A549 (cell line): ENCODE results near the gene PHLPP2. TPM values are rescaled to one million over a fixed set of nuclear protein-coding genes. Genes with fewer than 3 reads are reported as not detected.
A peak's percentile ranks its signal among the peaks of the same experiment; 100 is the strongest.

Experiments
- ATAC-seq, 2 experiments: fragments of 200-7000 bp in 1 of 2; fragments of >200 bp in 1 of 2; cut with Nextera tagmentation in 1 of 2; cut with Tn5 transposase in 1 of 2; 3 replicates each; pipeline versions ENCODE4 v1.8.0 to v1.9.1; 2018 to 2020; ENCODE audit warnings: mild to moderate bottlenecking in 1 of 2, moderate library complexity in 1 of 2
- CTCF ChIA-PET: fragments of 300-600 bp; sonication (Branson Sonifier 250); formaldehyde crosslinking; extraction: SDS; loops from one replicate; lab custom pipeline; 2021; ENCODE audit warnings: antibody characterized with exemption, inconsistent platforms; lab: Yijun Ruan, JAX
- POLR2A ChIA-PET: fragments of 350-600 bp; formaldehyde crosslinking; extraction: SDS; loops from one replicate; lab custom pipeline; 2021; ENCODE audit warnings: antibody characterized with exemption, inconsistent platforms; lab: Yijun Ruan, JAX
- DNase-seq, 2 experiments: peaks; one replicate each; pipeline versions ENCODE4 v3.0.0 to v3.0.0-alpha.2; 2011 to 2016; ENCODE audit warnings: low read depth in 1 of 2, low spot score in 1 of 2
- FAIRE-seq: peaks from 2 replicates; lab custom pipeline; 2011; peaks lifted over from hg19 to GRCh38; lab: Jason Lieb, UNC
- H3K27ac ChIP-seq, 2 experiments: fragments of >200 bp; sonication (Bioruptor Twin); formaldehyde crosslinking; 3 replicates each; pipeline ENCODE4 v1.5.1; 2016 to 2017
- H3K4me1 ChIP-seq: fragments of >200 bp; sonication (Bioruptor Twin); formaldehyde crosslinking; 3 replicates; pipeline ENCODE4 v1.6.1; 2016
- H3K4me2 ChIP-seq: fragments of >200 bp; sonication (Bioruptor Twin); formaldehyde crosslinking; 3 replicates; pipeline ENCODE4 v1.6.1; 2016
- H3K4me3 ChIP-seq: fragments of >200 bp; sonication (Bioruptor Twin); formaldehyde crosslinking; 3 replicates; pipeline ENCODE4 v1.5.1; 2016
- H3K9me3 ChIP-seq: fragments of >200 bp; sonication (Bioruptor Twin); formaldehyde crosslinking; 3 replicates; pipeline ENCODE4 v1.6.1; 2016
- BCL3 ChIP-seq: fragments of >200 bp; sonication (Bioruptor Twin); formaldehyde crosslinking; IDR thresholded peaks from 3 replicates; pipeline ENCODE4 v1.6.1; 2016
- CHD2 ChIP-seq: fragments of 150-350 bp; IDR thresholded peaks from 2 replicates; pipeline ENCODE4 v1.6.1; 2014; ENCODE audit warnings: low read length; ENCODE audit not compliant: partially characterized antibody
- CHD4 ChIP-seq: fragments of 200-600 bp; sonication (generic); IDR thresholded peaks from 2 replicates; pipeline ENCODE4 v1.6.1; 2016; ENCODE audit warnings: antibody characterized with exemption, mild to moderate bottlenecking, borderline replicate concordance
- E2F6 ChIP-seq: IDR thresholded peaks from 2 replicates; pipeline ENCODE4 v1.6.1; 2012; ENCODE audit warnings: low read depth, borderline replicate concordance
- EHF ChIP-seq: fragments of 250-450 bp; sonication (Bioruptor Pico); IDR thresholded peaks from 2 replicates; pipeline ENCODE4 v1.5.0; 2020; ENCODE audit warnings: mild to moderate bottlenecking
- EHMT2 ChIP-seq: fragments of 200-600 bp; sonication (generic); IDR thresholded peaks from 2 replicates; pipeline ENCODE4 v1.6.1; 2016; ENCODE audit warnings: antibody characterized with exemption, low read depth, mild to moderate bottlenecking, moderate library complexity
- FOSB ChIP-seq: fragments of 250-450 bp; sonication (Bioruptor Pico); IDR thresholded peaks from 2 replicates; pipeline ENCODE4 v1.5.0; 2020; ENCODE audit warnings: mild to moderate bottlenecking, moderate library complexity
- HDAC2 ChIP-seq: fragments of 200-600 bp; sonication (generic); IDR thresholded peaks from 2 replicates; pipeline ENCODE4 v1.6.1; 2016
- HES2 ChIP-seq: fragments of >200 bp; sonication (Bioruptor Twin); formaldehyde crosslinking; IDR thresholded peaks from 2 replicates; pipeline ENCODE4 v1.6.1; 2016
- HEYL ChIP-seq: fragments of 250-450 bp; sonication (Bioruptor Pico); IDR thresholded peaks from 2 replicates; pipeline ENCODE4 v1.8.0; 2021; ENCODE audit warnings: mild to moderate bottlenecking, moderate library complexity
- JUN ChIP-seq, 2 experiments: fragments of >200 bp; sonication (Bioruptor Twin); formaldehyde crosslinking; IDR thresholded peaks; 2 replicates in 1 of 2; 3 replicates in 1 of 2; pipeline ENCODE4 v1.6.1; 2016 to 2017
- JUNB ChIP-seq: fragments of >200 bp; sonication (Bioruptor Twin); formaldehyde crosslinking; IDR thresholded peaks from 2 replicates; pipeline ENCODE4 v1.6.1; 2016
- MYC ChIP-seq: IDR thresholded peaks from 2 replicates; pipeline ENCODE4 v1.6.1; 2012; ENCODE audit warnings: mild to moderate bottlenecking, inconsistent platforms, low read length, improper control_type of control experiment, borderline replicate concordance
- PHF8 ChIP-seq: fragments of 200-600 bp; sonication (generic); IDR thresholded peaks from 2 replicates; pipeline ENCODE4 v1.6.1; 2016; ENCODE audit warnings: low read depth, mild to moderate bottlenecking, antibody characterized with exemption, moderate library complexity, borderline replicate concordance
- POLR2A ChIP-seq: IDR thresholded peaks from 2 replicates; pipeline ENCODE4 v1.6.1; 2012; ENCODE audit warnings: mild to moderate bottlenecking, low read length
- RFX5 ChIP-seq: fragments of 450-650 bp; IDR thresholded peaks from 2 replicates; pipeline ENCODE4 v1.7.1; 2014; ENCODE audit warnings: antibody characterized with exemption, mild to moderate bottlenecking, moderate library complexity
- RNF2 ChIP-seq: fragments of 200-600 bp; sonication (generic); IDR thresholded peaks from 2 replicates; pipeline ENCODE4 v1.6.1; 2016; ENCODE audit warnings: low read depth, mild to moderate bottlenecking, antibody characterized with exemption, moderate library complexity, borderline replicate concordance
- SREBF2 ChIP-seq: fragments of 450-650 bp; IDR thresholded peaks from 2 replicates; pipeline ENCODE4 v1.6.1; 2014; ENCODE audit warnings: mild to moderate bottlenecking, moderate library complexity
- ZC3H11A ChIP-seq: fragments of 450-650 bp; IDR thresholded peaks from 2 replicates; pipeline ENCODE4 v1.6.1; 2014; ENCODE audit warnings: antibody characterized with exemption, mild to moderate bottlenecking
- ZNF302 ChIP-seq: fragments of 250-450 bp; sonication (Bioruptor Pico); IDR thresholded peaks from 2 replicates; pipeline ENCODE4 v1.9.0; 2021; ENCODE audit warnings: inconsistent platforms, mild to moderate bottlenecking, moderate library complexity
- WGBS: methylation state at CpG from one replicate; pipeline ENCODE4 v1.1.6; 2017; ENCODE audit errors: missing lambda C conversion rate; 5-methylcytosine and 5-hydroxymethylcytosine counted together
- polyA plus RNA-seq, 4 experiments: library from polyadenylated mRNA; depleted of rRNA in 3 of 4; stranded (reverse); fragments of >200 nt; fragmentation: RNase III in 1 of 4; extraction: RNeasy Plus Mini Kit Qiagen cat#74134 plus additional on column Dnase treatment in 1 of 4; gene quantifications; 2 replicates in 3 of 4; 3 replicates in 1 of 4; pipeline ENCODE4 v1.2.3, GENCODE V29; 2011 to 2017
- TF ChIP-seq, protein P1 (sequence below): fragments of 250-450 bp; sonication (Bioruptor Pico); IDR thresholded peaks from 2 replicates; pipeline ENCODE4 v1.5.0; 2021; ENCODE audit warnings: mild to moderate bottlenecking, moderate library complexity, borderline replicate concordance

The PHLPP2 gene
- polyA plus RNA-seq, 2 of the 4 experiments (the other 2 are of a cell fraction), result 7.9 to 11.3 TPM

DNA sequence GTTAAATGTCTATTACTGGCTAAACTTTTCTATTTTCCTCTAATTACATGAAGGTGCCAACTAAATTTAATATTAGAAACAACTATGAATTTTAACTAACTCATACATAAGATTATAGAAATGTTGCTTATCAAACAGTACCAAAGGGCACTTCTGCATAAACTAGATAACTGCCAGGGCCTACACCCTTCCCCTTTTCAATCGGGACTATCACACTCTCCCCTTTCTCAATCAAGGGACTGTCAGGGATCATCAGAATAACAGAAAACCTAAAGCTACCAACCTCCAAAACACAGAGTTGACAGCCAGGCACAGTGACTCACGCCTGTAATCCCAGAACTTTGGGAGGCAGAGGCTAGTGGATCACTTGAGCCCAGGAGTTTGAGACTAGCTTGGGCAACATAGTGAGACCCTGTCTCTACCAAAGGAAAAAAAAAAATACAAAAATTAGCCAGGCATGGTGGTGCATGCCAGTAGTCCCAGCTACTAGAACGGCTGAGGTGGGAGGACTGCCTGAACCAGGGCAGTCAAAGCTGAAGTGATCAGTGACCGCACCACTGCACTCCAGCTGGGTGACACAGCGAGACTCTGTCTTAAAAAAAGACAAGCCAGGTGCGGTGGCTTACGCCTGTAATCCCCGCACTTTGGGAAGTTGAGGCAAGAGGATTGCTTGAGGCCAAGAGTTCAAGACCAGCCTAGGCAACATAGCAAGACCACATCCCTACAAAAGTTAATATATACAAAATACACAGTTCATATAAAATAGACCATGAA is 3.2 kb upstream of the PHLPP2 start:
- POLR2A ChIA-PET, result no interaction called here
- CTCF ChIA-PET, result interaction anchor here (1.2 kb wide), 1 partner anchor 9 kb away, joined by 3 read pairs; no protein-coding TSS in a partner anchor

GRCh38 chr16:71726476-71727315 is 2.2 kb upstream of the PHLPP2 start:
- Histone ChIP-seq H3K27ac (no peak overlapping the region), H3K4me3 (no peak overlapping the region), H3K9me3 (no peaks in the 10 kb centered on the region), H3K4me2 (no peak overlapping the region), H3K4me1 (peaks cover 8% of the 10 kb centered on the region)
- FAIRE-seq (no peak), ATAC-seq (no peak)
- 76% methylated on average over 4 of the region's 4 CpGs for WGBS
- CTCF ChIA-PET, result interaction anchor here (0.6 to 1.2 kb wide), 4 partner anchors 9 to 270 kb away, joined by 3 to 4 read pairs (median 3); no protein-coding TSS in a partner anchor
- TF ChIP-seq RFX5 (no peak), HDAC2 (no peak), EHF (CRISPR knock-in tag) (no peak), MYC (no peak), HES2 (no peak), EHMT2 (no peak)
- TF ChIP-seq, protein P1, sequence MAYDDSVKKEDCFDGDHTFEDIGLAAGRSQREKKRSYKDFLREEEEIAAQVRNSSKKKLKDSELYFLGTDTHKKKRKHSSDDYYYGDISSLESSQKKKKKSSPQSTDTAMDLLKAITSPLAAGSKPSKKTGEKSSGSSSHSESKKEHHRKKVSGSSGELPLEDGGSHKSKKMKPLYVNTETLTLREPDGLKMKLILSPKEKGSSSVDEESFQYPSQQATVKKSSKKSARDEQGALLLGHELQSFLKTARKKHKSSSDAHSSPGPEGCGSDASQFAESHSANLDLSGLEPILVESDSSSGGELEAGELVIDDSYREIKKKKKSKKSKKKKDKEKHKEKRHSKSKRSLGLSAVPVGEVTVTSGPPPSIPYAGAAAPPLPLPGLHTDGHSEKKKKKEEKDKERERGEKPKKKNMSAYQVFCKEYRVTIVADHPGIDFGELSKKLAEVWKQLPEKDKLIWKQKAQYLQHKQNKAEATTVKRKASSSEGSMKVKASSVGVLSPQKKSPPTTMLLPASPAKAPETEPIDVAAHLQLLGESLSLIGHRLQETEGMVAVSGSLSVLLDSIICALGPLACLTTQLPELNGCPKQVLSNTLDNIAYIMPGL (CRISPR knock-in tag), result no peak
- TF ChIP-seq, all 56 proteins: peak for 0
- POLR2A ChIA-PET, result no interaction called here
- no peak for DNase-seq

More for the DNA sequence above, 3.2 kb upstream of the PHLPP2 start:
- Histone ChIP-seq H3K4me1 (no peaks in the 10 kb centered on the region), H3K9me3 (no peaks in the 10 kb centered on the region), H3K4me3 (no peak overlapping the region), H3K4me2 (no peak overlapping the region), H3K27ac (no peak overlapping the region)
- FAIRE-seq (no peak), DNase-seq (no peak), ATAC-seq (no peak)
- WGBS, result 88% methylated on average over 8 of the region's 8 CpGs
- TF ChIP-seq CHD2 (no peak), CHD4 (no peak), JUN (IDR thresholded peaks at IDR 0.05) (no peak), SREBF2 (no peak), RNF2 (no peak), HES2 (no peak), ZC3H11A (no peak)

DNA sequence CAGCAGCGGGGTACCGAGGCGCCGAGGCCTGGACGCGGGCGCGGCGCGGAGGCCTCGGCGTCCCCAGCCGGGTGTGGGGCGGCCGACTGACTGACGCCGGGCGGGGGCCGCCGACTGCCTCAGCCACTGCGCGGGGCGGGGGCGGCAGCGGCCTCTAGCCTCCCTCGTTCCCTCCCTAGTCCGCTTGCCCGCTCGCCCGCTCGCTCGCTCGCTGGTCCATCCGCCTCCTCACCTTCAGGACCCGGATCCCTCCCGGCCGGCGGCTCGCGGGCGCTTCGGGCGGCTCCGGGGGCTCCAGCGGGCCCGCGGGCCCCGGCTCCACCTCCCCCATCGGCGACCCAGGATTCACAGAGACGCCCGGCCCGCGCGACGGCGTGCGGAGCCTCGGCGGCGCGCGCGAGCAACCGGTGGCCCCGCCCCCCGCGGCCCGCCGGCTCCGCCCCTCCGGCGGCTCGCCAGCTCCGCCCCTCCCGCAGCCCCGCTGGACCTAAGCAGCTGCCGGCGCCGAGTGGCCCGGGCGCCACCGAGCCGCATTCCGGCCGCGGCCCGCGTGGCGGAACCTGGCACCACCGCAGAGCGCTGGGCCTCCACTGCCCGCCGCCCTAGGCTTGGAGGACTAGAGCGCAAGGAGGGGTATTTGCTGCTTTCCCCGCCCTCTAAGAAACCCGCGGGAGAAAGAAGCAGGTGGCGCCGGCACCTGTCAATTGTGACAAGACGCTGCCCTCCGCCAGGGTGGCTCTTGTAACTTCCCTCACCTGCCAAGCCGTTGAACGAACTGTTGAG is 773 bp downstream of the PHLPP2 start:
- POLR2A ChIA-PET, result interaction anchor here (1.0 kb wide), 1 partner anchor 34 kb away, joined by 3 read pairs; no protein-coding TSS in a partner anchor
- FAIRE-seq (no peak), DNase-seq (peak; percentile 63 to 72), ATAC-seq (peak; percentile 61 to 77)
- H3K9me3 ChIP-seq, result no peaks in the 10 kb centered on the region
- H3K4me2 ChIP-seq, result peak overlapping the region; percentile 84
- TF ChIP-seq BCL3, result peak; percentile 39; the same call in 1 of the 3 replicates
- TF ChIP-seq FOSB (CRISPR knock-in tag), result no peak
- TF ChIP-seq E2F6, result peak; percentile 49; the same call in 1 of the 2 replicates
- TF ChIP-seq JUNB, result no peak
- TF ChIP-seq ZNF302, result no peak
- 0 out of 2 replicates have a peak, but pooled peaks have one; percentile 22 for TF ChIP-seq POLR2A
- TF ChIP-seq PHF8, result no peak; the same call in 1 of the 2 replicates
- TF ChIP-seq JUN (IDR thresholded peaks at IDR 0.05), result peak in 1 of 2 experiments; percentile 57; a peak in 3 of 5 replicates
- TF ChIP-seq HDAC2, result no peak
- TF ChIP-seq HEYL (CRISPR knock-in tag), result no peak
- CTCF ChIA-PET, result interaction anchor here (0.6 to 1.2 kb wide), 3 partner anchors 63 to 238 kb away, joined by 3 to 5 read pairs (median 4); no protein-coding TSS in a partner anchor
- H3K4me3 ChIP-seq, result peak overlapping the region; percentile 76
- H3K4me1 ChIP-seq, result peaks cover 16% of the 10 kb centered on the region
- 0% methylated on average over 11 of the region's 104 CpGs for WGBS
- peak overlapping the region; percentile 83 to 97 for H3K27ac ChIP-seq
